ENCODE data around the gene RFPL2. TPM values are rescaled to one million over a fixed set of nuclear protein-coding genes. Genes with fewer than 3 reads are reported as not detected.

RFPL2 gene
- total RNA-seq, 2 experiments from 2014 or later = 0.10 TPM; not detected in 1

Other genes with a start within 250 kb of the RFPL2 start
- gene SLC5A1, start 161.8 kb downstream of the RFPL2 start, total RNA-seq = not detected
- not detected for gene C22orf42, start 45.8 kb downstream of the RFPL2 start, total RNA-seq
- not detected for gene SLC5A4, start 50.3 kb upstream of the RFPL2 start, total RNA-seq
- not detected for gene RFPL3, start 152.8 kb upstream of the RFPL2 start, total RNA-seq
- gene RTCB, start 207.2 kb upstream of the RFPL2 start, total RNA-seq = 10 to 100 TPM; 97.4 to 99.0 TPM

All from activated CD8-positive, alpha-beta memory T cell treated with anti-CD3 and anti-CD28 coated beads for 36 hours (primary cell).